Activated CD4-positive, alpha-beta T cell treated with anti-CD3 and anti-CD28 coated beads, Interleukin-2, amount 50 U/mL, for 16 hours (primary cell): Measurements from ENCODE around the gene UPB1.
A peak's percentile ranks its signal among the peaks of the same experiment; 100 is the strongest.

ENCODE experiments used
- DNase-seq: peaks from one replicate; pipeline ENCODE4 v3.0.0-alpha.2; 2020

The UPB1 gene

GRCh38 chr22:24494528-24495364 is at the start of gene UPB1:
Gene UPB1 (plus strand): TSS chr22:24495332. CDS start chr22:24495404, 72 bp downstream.
- no peak for DNase-seq

GRCh38 chr22:24445481-24446259 is 49.5 kb upstream of the UPB1 start:
- DNase-seq: no peak

DNA sequence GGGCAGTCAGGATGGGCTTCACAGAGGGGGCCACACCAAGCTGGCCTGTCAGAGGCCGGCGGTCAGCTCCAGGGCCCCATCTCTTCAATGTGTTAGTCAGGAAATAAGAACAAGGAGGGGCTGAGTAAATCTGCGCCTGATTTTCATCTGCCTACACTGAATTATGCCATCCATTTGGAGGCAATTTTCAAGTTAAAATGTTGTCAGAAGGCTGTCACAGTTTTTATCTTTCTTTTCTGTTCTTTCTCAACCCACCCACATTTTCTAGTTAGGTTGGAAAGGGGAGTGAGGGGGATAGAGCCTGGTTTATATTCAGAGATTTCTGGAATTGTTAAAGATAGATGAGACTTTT is 48.9 kb upstream of the UPB1 start:
- no peak for DNase-seq

DNA sequence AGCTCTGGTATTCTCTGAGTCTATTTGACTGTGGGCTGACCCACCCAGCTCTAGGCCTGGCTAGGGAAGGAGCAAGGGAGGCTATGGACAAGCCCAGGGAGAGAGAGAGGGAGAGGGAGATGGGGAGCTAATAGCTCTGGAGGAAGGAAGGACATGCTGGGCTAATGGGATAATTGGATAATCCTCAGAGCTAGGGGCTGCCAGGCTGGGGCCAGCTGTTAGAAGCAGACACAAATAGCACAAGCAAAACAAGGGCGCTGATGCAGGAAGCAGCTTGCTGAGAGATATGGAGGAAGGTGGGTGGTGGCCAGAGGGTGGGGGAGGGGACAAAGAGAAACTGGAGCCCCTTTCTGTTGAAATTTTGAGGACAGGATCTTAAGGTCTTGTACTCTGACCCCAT is 44.5 kb upstream of the UPB1 start:
- no peak for DNase-seq

GRCh38 chr22:24451162-24451561 is 44.0 kb upstream of the UPB1 start:
- no peak for DNase-seq

DNA sequence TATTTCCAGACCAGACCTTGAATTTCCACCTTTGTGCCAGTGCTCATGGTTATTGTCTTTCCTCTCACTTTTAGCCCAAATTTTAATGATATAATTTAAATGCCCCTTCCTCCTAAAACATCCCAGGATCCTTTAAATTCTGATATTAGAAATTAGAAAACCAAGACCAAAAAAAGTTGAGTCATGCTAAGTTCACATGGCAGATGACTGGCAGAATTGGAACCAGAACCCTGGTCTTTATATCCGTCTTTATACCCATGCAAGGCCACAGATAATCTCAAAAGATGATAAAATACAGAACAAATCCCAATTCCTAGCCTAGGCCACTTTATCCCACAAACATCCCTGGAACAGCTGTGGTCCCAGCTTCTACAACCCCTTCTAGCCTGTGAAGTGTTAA is 41.3 kb upstream of the UPB1 start:
- DNase-seq: no peak

GRCh38 chr22:24455039-24455438 is 40.1 kb upstream of the UPB1 start:
- DNase-seq: no peak

GRCh38 chr22:24455751-24456426 is 39.2 kb upstream of the UPB1 start:
- DNase-seq: no peak

DNA sequence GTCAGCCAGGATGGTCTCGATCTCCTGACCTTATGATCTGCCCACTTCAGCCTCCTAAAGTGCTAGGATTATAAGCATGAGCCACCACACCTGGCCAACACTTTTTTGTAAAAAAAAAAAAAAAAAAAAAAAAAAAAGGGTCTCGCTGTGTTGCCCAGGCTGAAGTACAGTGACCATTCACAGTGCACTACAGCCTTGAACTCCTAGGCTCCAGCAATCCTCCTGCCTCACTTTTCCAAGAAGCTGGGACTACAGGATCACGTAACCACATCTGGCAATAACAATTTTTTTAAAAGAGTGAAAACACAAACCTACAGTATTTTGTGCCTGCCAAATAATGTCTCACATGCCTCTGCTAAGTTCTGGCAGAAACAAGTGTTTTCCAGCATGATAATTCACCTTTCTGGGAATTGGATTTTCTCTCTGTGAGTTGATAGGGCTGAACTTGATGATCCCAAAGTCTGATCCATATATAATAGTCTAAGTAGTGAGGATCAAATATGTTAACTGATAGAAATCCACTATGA is 37.2 kb upstream of the UPB1 start:
- no peak for DNase-seq

- DNase-seq: no peak
These were observed 35.2 kb upstream of the UPB1 start for GRCh38 chr22:24459911-24460310.

DNA sequence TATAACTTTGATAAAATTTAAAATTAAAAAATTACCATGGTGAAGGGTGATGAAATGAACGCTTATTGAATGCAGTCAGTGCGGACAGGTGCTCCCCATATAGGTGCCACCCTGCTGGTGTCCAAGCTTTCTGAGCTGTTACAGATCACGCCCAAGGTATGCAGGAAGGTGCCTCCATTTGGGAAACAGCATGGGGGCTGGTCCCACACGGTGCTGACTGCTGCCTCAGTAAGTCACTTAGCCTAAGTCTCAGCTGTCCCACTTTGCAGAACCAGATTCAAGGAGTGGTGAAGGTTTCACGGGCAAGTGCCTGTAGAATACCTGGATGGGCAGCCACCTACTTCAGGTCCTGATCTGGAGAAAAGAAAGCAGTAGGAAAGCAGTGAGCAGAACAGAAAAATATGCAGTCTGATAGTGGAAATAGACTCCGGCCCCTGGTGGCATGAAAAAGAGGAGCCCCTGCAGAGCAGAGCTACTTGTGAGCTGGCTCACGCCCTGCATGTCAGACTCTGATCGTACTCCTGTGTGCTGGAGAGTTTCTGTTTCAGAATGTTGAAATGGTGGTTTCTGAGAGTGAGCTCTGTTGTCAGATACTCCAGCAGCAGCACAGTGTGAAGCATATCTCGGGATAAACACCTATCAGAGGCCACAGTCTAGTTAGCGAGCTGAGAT is 34.6 kb upstream of the UPB1 start:
- DNase-seq: peak; percentile 67

DNA sequence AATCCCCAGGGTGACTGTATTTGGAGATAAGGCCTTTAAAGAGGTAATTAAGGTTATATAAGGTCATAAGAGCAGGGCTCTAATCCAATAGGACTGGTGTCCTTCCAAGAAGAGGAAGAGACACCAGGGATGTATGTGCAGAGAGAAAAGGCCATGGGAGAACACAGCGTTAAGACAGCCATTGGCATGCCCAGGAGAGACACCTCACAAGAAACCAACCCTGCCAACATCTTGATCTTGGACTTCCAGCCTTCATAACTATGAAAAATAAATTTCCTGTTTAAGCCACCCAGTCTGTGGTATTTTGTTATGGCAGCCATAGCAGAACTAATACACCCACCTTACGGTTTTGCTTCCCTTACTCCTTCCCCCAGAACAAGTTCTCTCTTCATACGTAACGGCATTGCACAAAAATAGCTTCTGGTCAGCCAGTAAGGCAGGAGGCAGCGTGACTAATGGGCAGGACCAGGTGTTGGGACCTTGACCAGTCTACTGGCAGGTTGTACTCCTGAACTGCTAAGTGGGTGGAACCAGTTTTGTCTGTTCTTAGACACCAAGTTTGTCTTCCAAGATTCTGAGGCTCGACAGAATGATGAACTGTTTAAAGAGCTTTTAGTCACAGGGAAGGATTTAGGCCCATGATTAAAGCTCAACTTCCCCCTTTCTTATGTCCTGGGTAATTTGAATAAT is 31.9 kb upstream of the UPB1 start:
- DNase-seq: no peak

GRCh38 chr22:24465566-24465965 is 29.6 kb upstream of the UPB1 start:
- no peak for DNase-seq

- DNase-seq: no peak
These were observed 29.2 kb upstream of the UPB1 start for GRCh38 chr22:24465975-24466374.

GRCh38 chr22:24466716-24467328 is 28.3 kb upstream of the UPB1 start:
- no peak for DNase-seq

DNA sequence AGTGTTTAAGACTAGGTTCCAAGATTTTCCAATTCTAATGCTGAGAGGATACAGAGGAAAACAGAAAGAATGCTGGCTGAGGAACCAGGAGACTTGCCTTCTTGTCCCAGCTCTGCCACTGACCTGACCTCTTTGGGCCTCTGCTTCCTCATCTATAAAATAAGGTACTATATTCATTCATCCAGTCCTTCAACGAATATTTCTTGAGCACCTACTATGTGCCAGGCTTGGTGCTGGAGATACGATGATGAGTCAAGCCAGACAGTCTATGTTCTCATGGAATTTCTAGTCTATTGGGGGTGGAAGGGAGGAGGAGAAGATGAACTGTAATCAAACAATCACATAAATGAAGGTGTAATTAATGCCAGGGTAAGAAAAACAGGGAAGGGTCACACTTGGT is 27.8 kb upstream of the UPB1 start:
- no peak for DNase-seq

DNA sequence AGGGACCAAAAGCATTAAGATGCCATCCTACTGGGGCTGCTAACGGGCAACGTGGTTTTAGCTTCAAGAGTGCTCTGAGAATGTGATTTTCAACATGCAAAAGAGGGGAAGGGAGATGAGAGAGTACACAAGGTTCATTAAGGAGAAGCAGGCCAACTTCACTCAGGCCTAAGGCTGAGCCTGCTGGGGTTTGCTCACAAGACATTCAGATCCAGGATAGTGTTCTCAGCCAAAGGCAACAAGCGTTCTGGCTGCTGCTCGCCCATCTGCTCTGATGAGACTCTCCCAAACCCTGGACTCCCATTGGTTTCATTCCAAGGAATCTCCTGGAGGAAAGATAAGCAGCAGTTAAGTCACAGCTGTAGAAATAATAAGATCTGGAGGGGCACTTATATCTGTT is 23.6 kb upstream of the UPB1 start:
- DNase-seq: no peak

DNA sequence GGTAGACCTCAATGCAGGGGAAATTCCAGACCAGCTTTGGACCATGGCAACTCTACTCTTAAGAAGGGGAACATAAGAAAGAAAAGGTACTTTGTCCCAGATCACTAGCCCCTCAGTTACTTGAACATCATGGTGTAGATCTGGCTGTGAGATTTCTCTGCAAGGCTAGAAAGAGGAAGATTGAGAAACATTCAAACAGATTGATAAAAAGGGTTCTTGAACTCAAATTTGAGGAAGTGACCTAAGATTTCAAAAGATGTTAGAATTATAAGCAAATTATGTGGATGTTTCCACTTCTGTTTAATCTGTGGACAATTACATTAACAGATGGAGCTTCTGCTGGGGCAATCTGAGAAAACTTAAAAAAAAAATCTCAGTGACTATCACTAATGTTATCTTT is 21.8 kb upstream of the UPB1 start:
- no peak for DNase-seq

DNA sequence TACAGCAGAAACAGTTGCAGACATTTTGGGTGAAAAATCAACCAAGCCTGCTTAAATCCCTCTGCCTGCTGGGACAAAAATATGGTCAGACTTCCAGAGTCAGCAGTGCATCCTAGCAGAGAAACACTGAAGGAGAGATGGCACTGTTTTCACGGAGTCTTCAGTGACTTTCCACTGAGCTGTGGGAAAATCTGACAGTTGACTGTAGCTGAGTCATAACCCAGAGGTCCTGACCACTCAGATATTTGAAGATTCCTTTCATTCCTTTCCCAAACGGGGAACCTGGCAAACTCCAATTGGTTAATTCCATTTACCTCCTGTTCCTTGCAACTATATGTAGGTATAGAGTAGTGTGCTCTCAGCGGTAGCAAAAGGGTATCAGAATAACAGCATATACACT is 20.9 kb upstream of the UPB1 start:
- no peak for DNase-seq

GRCh38 chr22:24474649-24475255 is 20.4 kb upstream of the UPB1 start:
- no peak for DNase-seq

DNA sequence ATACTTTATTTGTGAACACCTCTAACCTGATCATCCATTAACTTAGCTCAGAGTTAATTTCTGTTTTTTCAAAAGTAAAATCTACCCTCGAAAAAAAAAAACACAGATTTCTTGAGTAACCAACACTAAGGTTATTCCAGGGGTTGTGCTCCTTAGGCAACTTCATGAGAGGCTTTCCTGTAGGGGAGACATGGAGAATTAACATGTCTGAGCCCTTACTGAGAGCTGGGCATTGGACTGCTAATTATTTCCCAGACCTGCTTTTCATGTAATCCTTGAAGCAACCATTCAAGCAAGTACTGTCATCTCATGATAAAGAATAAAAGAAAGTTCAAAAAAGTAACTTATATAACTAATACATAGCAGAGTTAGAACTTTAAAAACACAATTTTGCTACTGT is 13.5 kb upstream of the UPB1 start:
- DNase-seq: no peak
